CD14-positive monocyte (primary cell): ENCODE results near the gene SLC66A1. TPM values are rescaled to one million over a fixed set of nuclear protein-coding genes. Genes with fewer than 3 reads are reported as not detected.

Experiments
- DNase-seq, 3 donors: peaks; one replicate each; pipeline ENCODE4 v3.0.0-alpha.2; 2011 to 2022
- H2AFZ ChIP-seq: 2 replicates; pipeline ENCODE4 v1.6.0; 2012; ENCODE audit warnings: mild to moderate bottlenecking, low read depth, low read length, inconsistent platforms; ENCODE audit not compliant: insufficient read depth, poor library complexity, severe bottlenecking
- H3K27ac ChIP-seq, 2 donors: 1 replicate in 1 of 2; 2 replicates in 1 of 2; pipeline ENCODE4 v1.5.1; 2012 to 2013; ENCODE audit warnings: low read length in 2 of 2, control low read depth in 1 of 2, inconsistent platforms in 1 of 2, low read depth in 1 of 2, mild to moderate bottlenecking in 1 of 2
- H3K27me3 ChIP-seq, 2 donors: one replicate each; pipeline versions ENCODE4 v1.6.0 to v1.6.1; 2011 to 2013; ENCODE audit warnings: low read length in 2 of 2; ENCODE audit not compliant: control insufficient read depth in 2 of 2, insufficient read depth in 2 of 2
- H3K36me3 ChIP-seq, 2 donors: replicated peaks in 1 of 2; 1 replicate in 1 of 2; 2 replicates in 1 of 2; pipeline versions ENCODE4 v1.5.1 to v1.6.1; 2012 to 2013; ENCODE audit warnings: low read length in 2 of 2, control low read depth in 1 of 2, inconsistent platforms in 1 of 2, mild to moderate bottlenecking in 1 of 2; ENCODE audit not compliant: insufficient read depth in 2 of 2, control insufficient read depth in 1 of 2
- H3K4me1 ChIP-seq, 2 donors: 1 replicate in 1 of 2; 2 replicates in 1 of 2; pipeline versions ENCODE4 v1.5.1 to v1.6.1; 2012 to 2013; ENCODE audit warnings: low read length in 2 of 2, control low read depth in 1 of 2, inconsistent platforms in 1 of 2, mild to moderate bottlenecking in 1 of 2, moderate library complexity in 1 of 2; ENCODE audit not compliant: insufficient read depth in 2 of 2, control insufficient read depth in 1 of 2
- H3K4me2 ChIP-seq: replicated peaks from 2 replicates; pipeline ENCODE3; 2012; ENCODE audit warnings: low read length, moderate library complexity, mild to moderate bottlenecking; ENCODE audit not compliant: poor library complexity, severe bottlenecking; ENCODE audit errors: extremely low read depth
- H3K4me3 ChIP-seq, 3 experiments: fragments of 200-600 bp in 1 of 3; sonication (generic) in 1 of 3; replicated peaks in 1 of 3; 1 replicate in 2 of 3; 2 replicates in 1 of 3; pipeline ENCODE4 v1.5.1; 2011 to 2013; ENCODE audit warnings: low read length in 3 of 3, mild to moderate bottlenecking in 3 of 3, control low read depth in 2 of 3, low read depth in 2 of 3, inconsistent platforms in 1 of 3, moderate library complexity in 1 of 3
- H3K79me2 ChIP-seq: 2 replicates; pipeline ENCODE4 v1.6.0; 2012; ENCODE audit warnings: mild to moderate bottlenecking, control low read depth, inconsistent platforms, low read length, moderate library complexity; ENCODE audit not compliant: insufficient read depth
- H3K9ac ChIP-seq: 2 replicates; pipeline ENCODE4 v1.6.0; 2017; ENCODE audit warnings: low read length, mild to moderate bottlenecking; ENCODE audit not compliant: insufficient read depth, poor library complexity, severe bottlenecking
- H3K9me3 ChIP-seq, 2 donors: replicated peaks in 1 of 2; 1 replicate in 1 of 2; 2 replicates in 1 of 2; pipeline versions ENCODE4 v1.5.1 to v1.6.1; 2012 to 2013; ENCODE audit warnings: low read length in 2 of 2, control low read depth in 1 of 2; ENCODE audit not compliant: control insufficient read depth in 1 of 2, insufficient read depth in 1 of 2
- H4K20me1 ChIP-seq: 2 replicates; pipeline ENCODE4 v1.6.0; 2012; ENCODE audit warnings: mild to moderate bottlenecking, low read length, control low read depth, moderate library complexity; ENCODE audit not compliant: insufficient read depth
- H3K27ac Mint-ChIP-seq, 7 donors: one replicate each; pipeline ENCODE4 v1.8.0; 2020; ENCODE audit warnings: mild to moderate bottlenecking in 7 of 7, mixed read lengths in 7 of 7, moderate library complexity in 6 of 7, inconsistent platforms in 2 of 7
- H3K27me3 Mint-ChIP-seq, 3 donors: one replicate each; pipeline ENCODE4 v1.8.0; 2021 to 2022; ENCODE audit warnings: low read depth in 3 of 3, mild to moderate bottlenecking in 3 of 3, mixed read lengths in 3 of 3, moderate library complexity in 3 of 3, inconsistent platforms in 1 of 3
- H3K36me3 Mint-ChIP-seq, 2 donors: one replicate each; pipeline ENCODE4 v1.8.0; 2020; ENCODE audit warnings: mixed read lengths in 2 of 2, inconsistent platforms in 1 of 2, mild to moderate bottlenecking in 1 of 2
- H3K4me1 Mint-ChIP-seq: one replicate; pipeline ENCODE4 v1.8.0; 2020; ENCODE audit warnings: mild to moderate bottlenecking, mixed read lengths
- H3K4me3 Mint-ChIP-seq, 2 donors: one replicate each; pipeline ENCODE4 v1.8.0; 2020; ENCODE audit warnings: mild to moderate bottlenecking in 2 of 2, mixed read lengths in 2 of 2, moderate library complexity in 1 of 2
- H3K9me3 Mint-ChIP-seq, 7 donors: one replicate each; pipeline ENCODE4 v1.8.0; 2020 to 2022; ENCODE audit warnings: mixed read lengths in 7 of 7, mild to moderate bottlenecking in 6 of 7, moderate library complexity in 6 of 7, inconsistent platforms in 2 of 7
- CTCF ChIP-seq: fragments of 200-600 bp; IDR thresholded peaks from one replicate; pipeline ENCODE4 v1.8.0; 2022; ENCODE audit warnings: antibody characterized with exemption, mild to moderate bottlenecking
- WGBS: methylation state at CpG from one replicate; pipeline ENCODE4 v1.1.5; 2013; ENCODE audit warnings: missing lambda C conversion rate; ENCODE audit not compliant: insufficient coverage; 5-methylcytosine and 5-hydroxymethylcytosine counted together
- intact Hi-C, 2 donors: fragments of 100-400 bp; cut with micrococcal nuclease; formaldehyde crosslinking; loops; one replicate each; pipeline versions ENCODE4 v1.15.0 to v1.15.1; 2023
- polyA plus RNA-seq, 3 donors: library from polyadenylated mRNA; depleted of rRNA in 1 of 3; unstranded in 2 of 3; stranded (reverse) in 1 of 3; fragments of 300-500 nt in 2 of 3; fragments of >200 nt in 1 of 3; fragmentation: Illumina TruSeq in 2 of 3; gene quantifications; 1 replicate in 2 of 3; 2 replicates in 1 of 3; pipeline ENCODE4 v1.2.3, GENCODE V29; 2012 to 2021

Gene SLC66A1
- polyA plus RNA-seq, 3 donors = 9.1 to 21.1 (median 9.7) TPM

- H3K9me3 ChIP-seq = no peaks in the 10 kb centered on the region
- H3K27ac ChIP-seq = no peak overlapping the region
- no peak overlapping the region for H3K9ac ChIP-seq
- peaks cover 39% of the 10 kb centered on the region for H3K79me2 ChIP-seq
- TF ChIP-seq CTCF = no peak
- H3K27me3 ChIP-seq = no peaks in the 10 kb centered on the region
- H3K36me3 Mint-ChIP-seq = peaks cover 41 to 43% of the 10 kb centered on the region in 2 donors
- 82% methylated on average over 5 of the region's 6 CpGs for WGBS
- H3K27me3 Mint-ChIP-seq = peaks cover 0 to 4% (median 1%) of the 10 kb centered on the region in 3 donors
- no peak overlapping the region for H2AFZ ChIP-seq
- peaks cover 13% of the 10 kb centered on the region for H4K20me1 ChIP-seq
- H3K4me3 Mint-ChIP-seq = no peak overlapping the region
- no peak overlapping the region for H3K4me2 ChIP-seq
- H3K27ac Mint-ChIP-seq = peak overlapping the region in 1 of 7 donors; percentile 0
- intact Hi-C loops = no loop called here
- H3K36me3 ChIP-seq = peaks cover 26 to 46% of the 10 kb centered on the region in 2 donors
- peaks cover 31% of the 10 kb centered on the region for H3K4me1 Mint-ChIP-seq
- peaks cover 30 to 33% of the 10 kb centered on the region in 2 donors for H3K4me1 ChIP-seq
- DNase-seq = no peak
- peaks cover 0 to 3% (median 0%) of the 10 kb centered on the region in 7 donors for H3K9me3 Mint-ChIP-seq
- no peak overlapping the region for H3K4me3 ChIP-seq
Observed at GRCh38 chr1:19309123-19309813, 2.9 kb upstream of the SLC66A1 start.

GRCh38 chr1:19310061-19310460, 2.1 kb upstream of the SLC66A1 start:
- Mint-ChIP-seq H3K27ac (peak overlapping the region in 1 of 7 donors; percentile 74), H3K4me3 (no peak overlapping the region), H3K4me1 (peaks cover 39% of the 10 kb centered on the region), H3K27me3 (peaks cover 0 to 4% (median 1%) of the 10 kb centered on the region in 3 donors), H3K9me3 (peaks cover 0 to 3% (median 0%) of the 10 kb centered on the region in 7 donors), H3K36me3 (peaks cover 33 to 35% of the 10 kb centered on the region in 2 donors)
- intact Hi-C loops = loop anchor here (5.0 kb wide), 4 partner anchors 58 to 353 kb away; partner anchors contain the start of genes EMC1 (in 1 of the 2), IFFO2 (in 1 of the 2) and MRTO4 (in 1 of the 2)
- Histone ChIP-seq H3K79me2 (peaks cover 39% of the 10 kb centered on the region), H3K9ac (no peak overlapping the region), H2AFZ (no peak overlapping the region), H3K4me3 (no peak overlapping the region), H3K36me3 (peaks cover 24 to 38% of the 10 kb centered on the region in 2 donors), H3K27me3 (no peaks in the 10 kb centered on the region), H3K9me3 (no peaks in the 10 kb centered on the region), H4K20me1 (peaks cover 18% of the 10 kb centered on the region), H3K4me1 (peaks cover 38 to 41% of the 10 kb centered on the region in 2 donors), H3K4me2 (no peak overlapping the region), H3K27ac (no peak overlapping the region)
- WGBS = 100% methylated on average over 1 of the region's 7 CpGs
- DNase-seq = no peak
- no peak for TF ChIP-seq CTCF
